GM12874 (cell line): ENCODE measurements around the gene ME3.

Experiments used
- TF ChIP-seq, protein P1 (sequence below): IDR thresholded peaks from 2 replicates; pipeline ENCODE4 v1.5.1; 2011; ENCODE audit warnings: low read depth, mild to moderate bottlenecking, control low read depth, low read length, moderate library complexity; ENCODE audit not compliant: insufficient read depth

Gene ME3

DNA sequence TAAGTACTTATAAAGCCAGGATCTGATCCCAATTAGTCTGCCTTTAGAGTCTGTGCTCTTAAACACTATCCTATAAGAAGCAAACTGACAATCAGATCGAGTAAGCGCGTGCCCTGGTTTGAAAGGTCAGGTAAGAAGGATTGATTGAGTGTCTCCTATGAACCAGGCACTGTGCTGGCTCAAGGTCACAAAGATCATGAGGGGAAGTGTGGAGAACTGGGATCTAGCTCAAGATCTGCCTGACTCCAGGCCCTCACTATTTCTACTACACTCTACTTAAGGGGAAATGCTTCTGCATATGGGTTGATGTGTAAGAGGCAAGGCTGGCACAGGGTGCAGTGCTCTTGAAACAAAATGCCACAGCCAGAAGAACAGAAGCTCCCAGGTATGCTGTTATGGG is 77.0 kb downstream of the ME3 start:
- TF ChIP-seq, protein P1, sequence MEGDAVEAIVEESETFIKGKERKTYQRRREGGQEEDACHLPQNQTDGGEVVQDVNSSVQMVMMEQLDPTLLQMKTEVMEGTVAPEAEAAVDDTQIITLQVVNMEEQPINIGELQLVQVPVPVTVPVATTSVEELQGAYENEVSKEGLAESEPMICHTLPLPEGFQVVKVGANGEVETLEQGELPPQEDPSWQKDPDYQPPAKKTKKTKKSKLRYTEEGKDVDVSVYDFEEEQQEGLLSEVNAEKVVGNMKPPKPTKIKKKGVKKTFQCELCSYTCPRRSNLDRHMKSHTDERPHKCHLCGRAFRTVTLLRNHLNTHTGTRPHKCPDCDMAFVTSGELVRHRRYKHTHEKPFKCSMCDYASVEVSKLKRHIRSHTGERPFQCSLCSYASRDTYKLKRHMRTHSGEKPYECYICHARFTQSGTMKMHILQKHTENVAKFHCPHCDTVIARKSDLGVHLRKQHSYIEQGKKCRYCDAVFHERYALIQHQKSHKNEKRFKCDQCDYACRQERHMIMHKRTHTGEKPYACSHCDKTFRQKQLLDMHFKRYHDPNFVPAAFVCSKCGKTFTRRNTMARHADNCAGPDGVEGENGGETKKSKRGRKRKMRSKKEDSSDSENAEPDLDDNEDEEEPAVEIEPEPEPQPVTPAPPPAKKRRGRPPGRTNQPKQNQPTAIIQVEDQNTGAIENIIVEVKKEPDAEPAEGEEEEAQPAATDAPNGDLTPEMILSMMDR: no peak

GRCh38 chr11:86594746-86595145 is 77.7 kb downstream of the ME3 start:
- TF ChIP-seq, protein P1: no peak

DNA sequence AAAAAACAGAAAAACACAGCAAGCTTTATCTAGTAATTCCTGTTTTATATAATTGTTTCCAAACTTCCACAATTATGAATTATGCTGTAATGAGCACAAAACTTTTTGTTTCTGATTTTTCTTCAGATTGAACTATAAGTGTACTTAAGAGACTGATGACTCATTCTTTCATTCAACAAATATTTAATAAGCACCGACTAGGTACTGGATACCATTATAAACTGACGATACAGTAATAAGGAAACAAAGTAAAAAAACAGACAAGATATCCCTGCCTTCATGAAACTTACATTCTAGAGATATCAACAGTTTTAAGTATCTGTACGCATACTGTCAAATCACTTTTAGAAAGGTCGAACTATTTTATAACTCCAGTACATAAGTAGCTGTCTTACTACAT is 78.6 kb downstream of the ME3 start:
- TF ChIP-seq, protein P1: no peak

- TF ChIP-seq, protein P1: no peak
These were observed 79.6 kb downstream of the ME3 start for GRCh38 chr11:86592659-86593451.

DNA sequence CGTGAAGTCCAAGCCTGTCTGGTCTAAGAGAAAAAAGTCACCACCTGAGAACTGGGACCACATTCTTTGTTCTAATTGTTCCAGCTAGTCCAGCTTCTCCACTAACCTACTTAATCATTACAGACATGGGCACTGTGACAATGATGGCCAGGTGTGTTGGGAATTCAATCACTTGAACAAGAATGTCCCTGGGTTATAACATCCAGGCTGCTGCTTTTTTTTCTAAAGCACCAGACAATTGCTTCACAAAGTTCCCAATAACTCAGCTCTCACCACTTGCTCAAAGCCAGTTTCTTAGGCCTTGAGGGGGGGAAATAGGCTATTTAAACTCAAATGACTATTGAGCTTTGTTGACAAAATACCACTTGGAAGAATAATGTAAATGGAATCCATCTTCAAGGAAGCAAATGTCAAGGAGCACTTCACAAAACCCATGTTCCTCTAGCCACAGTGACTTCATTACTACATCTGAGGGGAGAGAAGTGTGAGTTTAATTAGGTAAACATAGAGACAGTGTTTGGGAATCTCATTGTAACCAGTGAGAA is 80.3 kb downstream of the ME3 start:
- TF ChIP-seq, protein P1: no peak

GRCh38 chr11:86591631-86592030 is 80.8 kb downstream of the ME3 start:
- TF ChIP-seq, protein P1: no peak

DNA sequence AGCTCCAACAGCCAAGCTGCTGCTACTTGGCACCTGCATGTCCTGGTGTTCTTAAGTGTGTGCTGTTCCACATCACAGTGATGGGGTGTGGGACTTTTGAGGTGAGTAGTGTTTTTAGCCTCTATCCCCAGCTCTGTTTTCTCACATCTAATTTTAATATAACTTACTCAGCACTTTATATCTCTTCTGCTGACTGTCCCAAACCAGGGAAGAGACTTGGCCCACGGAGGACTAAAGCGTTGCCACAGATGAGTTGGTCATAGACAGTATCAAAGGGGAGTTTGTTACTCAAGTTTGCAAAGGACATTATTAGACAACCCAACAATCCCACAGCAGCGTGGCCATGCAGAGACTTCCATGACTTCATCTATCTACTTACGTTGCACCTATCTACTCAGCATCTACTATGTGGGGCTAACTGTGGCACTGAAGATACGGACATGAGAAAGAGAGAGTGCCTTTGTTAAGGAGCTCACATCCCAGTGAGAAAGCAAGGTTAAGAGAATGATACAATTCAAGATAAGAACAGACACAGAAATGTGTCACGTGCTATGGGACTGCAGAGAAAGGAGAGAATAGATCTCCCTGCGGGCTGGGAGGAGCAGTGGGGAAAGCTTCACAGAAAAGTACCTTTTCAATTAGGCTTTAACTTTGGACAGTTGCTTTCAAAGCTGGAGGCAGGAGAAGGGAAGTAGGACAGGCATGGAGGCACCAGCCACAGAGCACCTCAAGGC is 82.4 kb downstream of the ME3 start:
- TF ChIP-seq, protein P1: no peak
